HG03064 (cell line): ENCODE measurements around the gene KRTAP9-7.

Experiments used
- ATAC-seq: cut with Tn5 transposase; IDR thresholded peaks from one replicate; pipeline ENCODE4 v1.9.1; 2021; ENCODE audit warnings: low read depth; ENCODE audit not compliant: unreplicated experiment

The KRTAP9-7 gene

DNA sequence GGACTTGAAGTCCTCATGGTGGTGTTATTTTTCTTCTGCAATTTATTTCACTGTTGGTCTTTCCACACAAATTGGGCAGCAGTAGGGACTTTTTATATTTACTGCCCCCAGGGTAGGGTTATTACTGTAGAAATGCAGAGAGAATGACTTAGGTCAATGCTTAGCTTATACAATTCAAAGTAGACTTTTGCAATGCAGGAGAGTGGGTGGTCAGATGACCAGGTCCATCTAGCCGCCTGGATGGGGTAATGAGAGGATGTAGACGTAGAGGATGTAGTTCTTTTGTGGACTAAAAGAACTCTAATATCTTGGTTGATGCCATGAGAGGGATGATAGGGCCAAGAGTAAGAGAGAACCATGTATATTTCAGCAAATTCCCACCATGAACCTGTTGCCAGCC, 42.7 kb downstream of the KRTAP9-7 start:
- ATAC-seq = no peak

DNA sequence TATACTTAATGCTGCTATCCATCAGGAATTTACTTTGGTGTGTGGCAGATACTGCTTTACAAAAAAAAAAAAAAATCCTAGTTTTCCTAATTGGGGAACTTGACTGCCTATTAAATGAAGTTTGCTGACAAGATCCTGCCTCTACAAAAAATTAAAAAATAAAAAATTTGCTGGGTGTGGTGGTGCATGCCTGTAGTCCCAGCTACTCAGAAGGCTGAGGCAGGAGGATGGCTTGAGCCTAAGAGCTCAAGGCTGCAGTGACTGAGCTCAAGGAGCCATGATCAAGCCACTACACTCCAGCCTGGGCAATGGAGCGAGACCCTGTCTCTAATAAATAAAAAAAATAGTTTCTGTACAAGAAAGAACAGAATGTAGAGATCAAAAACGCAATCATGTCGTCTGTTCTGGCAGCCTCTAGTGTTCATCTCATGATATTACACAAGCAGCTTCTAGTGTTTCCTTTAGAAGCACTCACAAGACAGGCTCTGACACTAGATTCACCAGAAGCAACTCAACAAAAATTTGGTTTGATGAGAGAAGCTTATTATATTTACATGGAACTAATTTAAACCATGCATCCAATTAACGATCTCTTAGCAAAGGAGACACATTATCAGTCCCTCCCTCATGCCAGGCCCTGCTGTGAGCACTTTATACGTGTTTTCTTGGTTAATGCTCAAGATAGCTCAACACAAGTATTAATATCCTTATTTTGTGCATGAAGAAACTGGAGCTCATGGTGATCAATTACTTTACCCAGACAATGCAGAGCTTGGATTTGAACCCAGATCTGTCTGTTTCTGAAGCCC, 46.8 kb downstream of the KRTAP9-7 start:
- no peak for ATAC-seq

DNA sequence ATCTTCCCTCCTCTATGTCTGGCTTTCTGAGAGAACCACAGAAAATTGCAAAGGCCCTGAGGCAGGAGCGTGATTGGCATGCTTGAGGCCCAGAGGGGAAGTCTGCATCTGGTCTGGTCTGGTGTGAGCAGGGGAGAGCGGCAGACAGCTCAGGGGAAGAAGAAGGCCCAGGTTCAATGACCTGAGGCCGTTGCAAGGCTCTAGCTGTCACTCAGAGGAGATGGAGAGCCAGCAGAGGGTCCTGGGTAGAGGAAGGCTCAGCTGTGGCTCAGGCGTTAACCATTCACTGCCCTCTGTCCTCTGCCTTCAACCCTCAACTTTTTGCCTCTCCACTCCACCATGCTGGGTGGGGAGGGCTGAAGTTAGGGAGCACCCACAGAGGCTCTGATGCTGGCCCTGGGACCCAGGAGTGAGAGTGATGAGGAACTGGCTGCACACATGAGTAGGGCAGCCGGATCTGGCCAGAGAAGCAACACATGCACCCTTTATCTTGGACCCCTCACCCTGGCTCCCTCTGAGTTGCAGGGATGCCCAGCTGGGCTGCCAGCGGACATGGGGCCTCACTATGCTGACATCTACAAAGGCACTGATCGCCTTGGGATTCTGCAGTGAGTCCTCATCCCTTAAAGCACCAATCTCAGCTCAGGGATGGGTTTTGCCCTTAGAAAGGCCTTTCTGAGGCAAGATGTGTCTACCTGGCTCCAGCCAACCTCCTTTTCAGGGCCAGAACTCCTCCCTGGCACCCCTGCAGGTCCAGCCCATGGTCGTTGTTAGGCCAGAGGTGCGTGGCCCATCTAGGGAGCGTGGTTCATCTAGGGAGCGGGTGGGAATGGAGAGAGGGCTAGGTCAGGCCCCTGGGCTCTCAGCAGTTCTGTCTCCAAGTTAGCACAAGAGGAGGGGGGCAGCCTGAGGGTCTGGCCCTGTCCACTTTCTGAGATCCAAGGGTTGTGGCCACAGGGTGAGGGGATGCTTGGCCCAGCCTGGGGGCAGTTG, 47.7 kb downstream of the KRTAP9-7 start:
- no peak for ATAC-seq

DNA sequence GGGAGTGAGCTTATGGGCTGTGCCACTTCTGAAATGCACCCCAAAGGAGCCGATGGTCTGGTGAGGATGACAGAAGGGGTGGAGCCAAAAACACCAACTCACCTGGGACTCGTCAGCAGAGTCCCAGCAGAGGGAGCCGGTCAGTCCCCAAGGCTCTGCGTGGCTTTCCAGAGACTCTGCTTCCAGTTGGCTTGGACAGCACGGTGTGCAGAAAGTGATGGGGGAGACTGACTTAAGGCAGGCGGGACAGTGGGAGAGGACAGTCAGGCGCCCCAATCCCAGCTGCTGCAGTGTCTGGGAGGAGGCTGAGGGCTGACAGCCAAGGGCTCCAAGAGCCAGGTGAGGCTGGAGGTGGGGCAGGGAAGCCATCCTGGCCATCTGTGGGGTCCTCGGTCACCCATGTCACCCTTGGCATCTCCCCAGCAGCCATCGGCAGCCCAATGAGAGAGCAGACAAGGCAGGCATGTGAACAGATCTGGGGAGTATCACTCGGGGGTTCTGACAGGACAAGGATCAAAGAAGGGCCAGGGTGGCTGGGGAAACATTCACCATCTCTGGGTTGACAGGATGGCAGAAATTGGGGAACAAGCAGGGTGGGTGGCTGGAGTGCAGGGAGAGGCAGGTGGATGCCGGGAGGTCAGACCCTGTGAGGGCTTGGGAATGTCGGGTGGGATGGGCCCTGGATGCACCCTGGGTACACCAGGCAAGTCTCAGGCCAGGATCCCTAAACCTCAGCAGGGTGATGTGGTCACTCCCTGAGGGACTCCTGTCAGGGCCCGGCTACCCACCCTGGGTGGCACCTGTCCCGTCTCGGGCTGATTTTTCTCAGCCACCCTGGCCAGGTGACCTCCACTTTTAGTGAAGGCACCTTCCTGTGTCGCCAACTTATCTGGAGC, 48.9 kb downstream of the KRTAP9-7 start:
- ATAC-seq = no peak

DNA sequence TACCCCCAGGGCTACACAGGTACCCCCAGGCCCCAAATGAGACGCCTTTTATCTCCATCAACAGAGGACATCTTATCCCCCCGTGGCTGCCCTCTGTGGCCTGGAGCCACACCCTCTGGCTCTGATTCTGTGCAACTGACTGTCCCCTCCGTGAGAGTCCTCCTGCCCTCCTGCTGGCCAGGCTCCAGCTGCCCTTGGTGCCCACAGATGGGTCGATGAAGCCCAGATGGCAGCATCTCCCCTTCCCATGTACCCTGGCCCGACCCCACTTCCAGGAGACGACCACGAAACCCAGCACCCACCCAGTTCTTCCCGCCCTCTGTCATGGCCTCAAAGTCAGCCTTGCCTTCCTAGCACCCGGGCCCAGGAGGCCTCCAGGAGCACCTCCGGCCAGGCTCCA, 49.6 kb downstream of the KRTAP9-7 start:
- ATAC-seq = no peak

DNA sequence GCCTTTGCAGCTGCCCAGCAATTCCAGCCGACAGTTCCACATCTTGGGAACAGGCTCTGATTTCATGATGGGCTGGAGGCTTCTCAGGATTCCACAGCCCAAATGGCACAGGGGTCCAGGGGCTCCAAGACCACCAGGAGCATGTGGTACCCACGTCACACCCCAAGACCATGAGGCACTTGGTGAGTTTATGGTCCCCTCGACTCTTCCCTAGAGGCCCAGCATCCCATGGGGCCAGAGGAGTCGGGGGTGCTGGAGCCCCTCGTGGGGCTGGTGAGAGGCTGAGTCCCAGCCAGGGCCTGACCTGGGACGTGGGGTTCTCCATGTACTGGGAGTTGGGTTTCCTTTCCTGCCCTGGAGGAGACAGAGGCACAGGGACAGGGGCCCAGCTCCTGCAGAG, 50.1 kb downstream of the KRTAP9-7 start:
- no peak for ATAC-seq
